ENCODE results near the gene CSF1R.

- TF ChIP-seq CTCF (conservative IDR thresholded peaks at IDR 0.05; ENCODE audit: low read depth, low read length) = no peak
- TF ChIP-seq CHD1 (IDR thresholded peaks at IDR 0.05; ENCODE audit: low read depth, low read length) = no peak
- TF ChIP-seq ELK1 (IDR thresholded peaks at IDR 0.05; ENCODE audit: borderline replicate concordance, low read depth, low read length) = no peak
Measured at GRCh38 chr5:150038547-150038946, 47.8 kb downstream of the CSF1R start.
